ENCODE results near the gene OR1S1. TPM values are rescaled to one million over a fixed set of nuclear protein-coding genes. Genes with fewer than 3 reads are reported as not detected.

Gene OR1S1
- total RNA-seq: not detected in 2 replicates

DNA sequence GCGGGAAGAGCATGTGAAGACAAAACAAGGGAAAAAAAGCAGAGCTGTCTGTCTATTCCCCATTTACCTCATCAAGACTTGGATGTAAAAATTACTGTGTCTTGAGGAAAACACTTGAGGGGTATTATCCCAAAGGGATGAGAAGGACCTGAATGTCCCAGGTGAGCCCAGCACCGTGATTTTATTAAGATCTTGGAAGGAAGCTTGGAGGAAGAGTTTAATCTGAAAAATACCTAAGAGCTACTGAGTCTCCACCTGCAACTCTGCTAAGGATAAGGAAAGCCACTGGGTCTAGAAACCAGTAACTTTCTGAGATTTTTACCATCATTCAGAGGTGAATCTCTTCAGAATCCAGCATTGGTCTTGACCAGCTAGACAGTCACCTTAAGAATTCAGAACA, at the start of gene OR1S1:
Gene OR1S1 (plus strand): TSS at position 301 of the 400 bp plus-strand sequence.

DNA sequence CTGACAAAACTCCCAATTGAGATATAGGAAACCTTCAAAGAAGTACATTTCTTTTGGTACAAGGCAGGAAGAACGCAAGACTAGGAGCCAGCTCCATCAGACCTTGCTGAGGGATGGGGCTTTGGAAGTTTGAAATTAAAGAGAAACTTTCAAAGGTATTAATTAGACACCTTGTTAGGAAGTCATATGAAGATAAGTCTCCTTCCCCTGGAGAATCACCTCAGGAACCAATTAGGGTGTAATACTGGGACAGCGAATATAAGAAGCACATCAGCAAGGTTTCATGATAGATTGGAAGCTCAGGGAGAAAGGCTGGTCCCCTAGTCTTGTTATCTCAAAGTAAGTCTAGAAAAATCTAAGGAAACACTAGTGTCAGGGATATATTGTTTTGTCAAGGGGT, 23.8 kb upstream of the OR1S1 start, which contains the start of gene OR9Q2:
Gene OR9Q2 (plus strand): TSS at position 301 of the 400 bp plus-strand sequence. CDS start 1,421 bp downstream, outside the sequence.

DNA sequence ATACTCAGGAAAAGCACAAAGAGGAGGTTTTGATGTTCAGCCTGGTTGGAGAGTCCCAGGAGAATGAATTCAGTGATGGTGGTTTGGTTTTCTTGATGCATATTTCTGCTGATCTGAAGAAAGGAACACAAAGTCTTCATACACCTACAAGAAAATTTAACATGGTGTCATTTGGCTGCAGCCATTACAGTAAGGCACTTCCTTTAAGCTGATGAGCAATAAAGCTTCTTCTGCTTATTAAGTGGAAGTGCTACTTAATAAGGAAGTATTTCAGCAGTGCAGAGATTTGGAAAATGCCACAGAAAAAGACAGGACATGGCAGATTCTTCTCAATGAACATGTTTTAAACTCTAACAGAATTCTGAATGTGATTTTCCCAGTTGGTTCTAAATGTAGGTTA, 8.5 kb upstream of the OR1S1 start, which contains the start of gene OR1S2:
Gene OR1S2 (minus strand): TSS at position 101 of the 400 bp plus-strand sequence. CDS start 0 bp downstream, at position 101.

Other genes starting within 250 kb of the OR1S1 start
- gene OR9Q1, start 188.8 kb upstream of the OR1S1 start, total RNA-seq: not detected in 2 replicates
- gene OR6Q1, start 181.8 kb upstream of the OR1S1 start, total RNA-seq: not detected in 2 replicates
- gene OR9I1, start 87.2 kb upstream of the OR1S1 start, total RNA-seq: not detected in 2 replicates
- not detected in 2 replicates for gene OR9Q2, start 23.6 kb upstream of the OR1S1 start, total RNA-seq
- gene OR1S2, start 8.6 kb upstream of the OR1S1 start, total RNA-seq: not detected in 2 replicates
- gene OR10Q1, start 16.2 kb downstream of the OR1S1 start, total RNA-seq: not detected in 2 replicates
- gene OR10W1, start 55.5 kb downstream of the OR1S1 start, total RNA-seq: not detected in 2 replicates
- not detected in 2 replicates for gene OR5B17, start 146.3 kb downstream of the OR1S1 start, total RNA-seq
- gene OR5B3, start 194.2 kb downstream of the OR1S1 start, total RNA-seq: not detected in 2 replicates
- gene OR5B2, start 215.4 kb downstream of the OR1S1 start, total RNA-seq: not detected in 2 replicates
- gene OR5B12, start 229.5 kb downstream of the OR1S1 start, total RNA-seq: not detected in 2 replicates

Data from placental pericyte (primary cell).